ENCODE measurements around the gene COLEC12. TPM values are rescaled to one million over a fixed set of nuclear protein-coding genes. Genes with fewer than 3 reads are reported as not detected.
A peak's percentile ranks its signal among the peaks of the same experiment; 100 is the strongest.

Gene COLEC12
- total RNA-seq, 1 donor from 2014 or later = 11.6 TPM

DNA sequence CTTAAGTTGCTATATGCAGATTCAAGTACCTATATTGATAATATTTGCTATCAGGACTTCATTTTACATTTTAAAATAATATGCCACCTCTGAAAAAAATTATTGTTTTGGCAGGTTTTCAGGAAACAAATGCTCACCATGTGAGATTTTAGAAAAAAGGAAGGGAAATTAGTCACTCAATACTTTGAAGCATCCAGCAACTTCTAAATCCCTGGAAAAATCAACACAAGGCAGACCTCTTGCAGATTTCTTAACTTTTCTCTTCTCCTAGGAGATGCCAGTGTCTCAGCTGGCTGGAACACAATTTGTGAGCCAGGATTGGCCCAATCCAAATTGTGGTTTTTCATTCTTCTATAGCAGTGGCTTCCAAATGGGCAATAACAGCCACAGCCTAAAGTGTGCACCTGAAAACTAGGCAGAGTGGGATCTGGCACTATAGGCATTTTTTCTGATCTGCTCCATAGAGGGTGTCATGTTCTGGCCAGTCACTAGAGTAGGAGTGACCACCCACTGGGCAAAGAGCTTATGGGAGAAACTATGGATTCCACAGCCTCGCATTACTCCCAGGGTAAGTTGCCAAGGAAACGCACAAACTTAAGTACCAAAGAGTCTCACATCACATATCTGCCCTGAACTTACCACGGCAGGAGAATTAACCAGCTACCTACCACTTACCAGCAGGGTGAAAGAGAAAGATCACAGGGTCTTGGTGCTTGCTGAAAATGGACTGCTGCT is 204.6 kb downstream of the COLEC12 start:
- no peaks in the 10 kb centered on the region for H3K36me3 Mint-ChIP-seq (ENCODE audit: low read depth, unreplicated experiment)
- no peak overlapping the region for H3K4me2 ChIP-seq (ENCODE audit: low read length)
- peaks cover 2% of the 10 kb centered on the region for H3K27me3 ChIP-seq (ENCODE audit: insufficient read depth, low read length)
- H4K20me1 ChIP-seq (ENCODE audit: insufficient read depth, low read length) = no peaks in the 10 kb centered on the region
- peaks cover 19% of the 10 kb centered on the region for H3K27me3 Mint-ChIP-seq (ENCODE audit: low read depth, unreplicated experiment)
- TF ChIP-seq, protein P1, sequence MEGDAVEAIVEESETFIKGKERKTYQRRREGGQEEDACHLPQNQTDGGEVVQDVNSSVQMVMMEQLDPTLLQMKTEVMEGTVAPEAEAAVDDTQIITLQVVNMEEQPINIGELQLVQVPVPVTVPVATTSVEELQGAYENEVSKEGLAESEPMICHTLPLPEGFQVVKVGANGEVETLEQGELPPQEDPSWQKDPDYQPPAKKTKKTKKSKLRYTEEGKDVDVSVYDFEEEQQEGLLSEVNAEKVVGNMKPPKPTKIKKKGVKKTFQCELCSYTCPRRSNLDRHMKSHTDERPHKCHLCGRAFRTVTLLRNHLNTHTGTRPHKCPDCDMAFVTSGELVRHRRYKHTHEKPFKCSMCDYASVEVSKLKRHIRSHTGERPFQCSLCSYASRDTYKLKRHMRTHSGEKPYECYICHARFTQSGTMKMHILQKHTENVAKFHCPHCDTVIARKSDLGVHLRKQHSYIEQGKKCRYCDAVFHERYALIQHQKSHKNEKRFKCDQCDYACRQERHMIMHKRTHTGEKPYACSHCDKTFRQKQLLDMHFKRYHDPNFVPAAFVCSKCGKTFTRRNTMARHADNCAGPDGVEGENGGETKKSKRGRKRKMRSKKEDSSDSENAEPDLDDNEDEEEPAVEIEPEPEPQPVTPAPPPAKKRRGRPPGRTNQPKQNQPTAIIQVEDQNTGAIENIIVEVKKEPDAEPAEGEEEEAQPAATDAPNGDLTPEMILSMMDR (IDR thresholded peaks at IDR 0.05; ENCODE audit: insufficient read depth, low read depth, low read length) = no peak
- TF ChIP-seq EZH2 (IDR thresholded peaks at IDR 0.05; ENCODE audit: insufficient read depth, low read length) = no peak
- H3K4me1 ChIP-seq (ENCODE audit: insufficient read depth, low read length) = no peaks in the 10 kb centered on the region
- H3K27ac Mint-ChIP-seq (ENCODE audit: unreplicated experiment) = no peak overlapping the region
- FAIRE-seq (no peak), DNase-seq (ENCODE audit: low read depth) (peak; percentile 10)
- H3K4me1 Mint-ChIP-seq (ENCODE audit: low read depth, unreplicated experiment) = no peaks in the 10 kb centered on the region
- no peaks in the 10 kb centered on the region for H3K9me3 ChIP-seq (ENCODE audit: insufficient read depth, low read depth, low read length)
- H3K27ac ChIP-seq (ENCODE audit: low read depth, low read length) = no peak overlapping the region
- no peaks in the 10 kb centered on the region for H3K79me2 ChIP-seq (ENCODE audit: insufficient read depth, low read length)
- no peak overlapping the region for H3K4me3 Mint-ChIP-seq (ENCODE audit: unreplicated experiment)
- H3K9ac ChIP-seq (ENCODE audit: low read length) = no peak overlapping the region
- peaks cover 2% of the 10 kb centered on the region for H3K9me3 Mint-ChIP-seq (ENCODE audit: unreplicated experiment)
- H3K4me3 ChIP-seq (ENCODE audit: insufficient read depth, low read depth, low read length) = no peak overlapping the region
- no peaks in the 10 kb centered on the region for H3K36me3 ChIP-seq (ENCODE audit: insufficient read depth, low read length)
- H2AFZ ChIP-seq (ENCODE audit: low read depth, low read length) = no peak overlapping the region

DNA sequence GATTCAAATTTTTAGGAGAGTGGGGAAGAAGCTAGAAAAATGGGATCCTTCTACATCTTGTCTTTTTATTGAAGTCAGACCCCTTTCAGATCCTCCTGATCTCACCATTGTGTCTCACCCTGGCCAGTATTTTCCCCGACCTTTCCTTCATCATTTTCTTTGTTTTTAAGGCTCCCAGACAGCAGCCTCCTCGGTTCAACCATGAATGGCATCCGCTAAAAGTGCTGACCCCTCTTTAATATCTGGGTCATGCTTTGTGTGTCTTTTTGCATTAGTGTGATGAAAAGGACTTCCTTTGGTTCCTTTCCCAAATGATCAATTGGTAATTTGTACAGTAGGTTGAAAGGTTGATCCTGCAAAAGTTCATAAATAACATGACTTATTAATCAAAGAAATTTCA is 205.9 kb downstream of the COLEC12 start:
- Histone ChIP-seq H2AFZ (ENCODE audit: low read depth, low read length) (no peak overlapping the region), H3K4me3 (ENCODE audit: insufficient read depth, low read depth, low read length) (no peak overlapping the region), H3K9me3 (ENCODE audit: insufficient read depth, low read depth, low read length) (no peaks in the 10 kb centered on the region), H4K20me1 (ENCODE audit: insufficient read depth, low read length) (no peaks in the 10 kb centered on the region), H3K27me3 (ENCODE audit: insufficient read depth, low read length) (peaks cover 2% of the 10 kb centered on the region), H3K9ac (ENCODE audit: low read length) (no peak overlapping the region), H3K27ac (ENCODE audit: low read depth, low read length) (no peak overlapping the region), H3K36me3 (ENCODE audit: insufficient read depth, low read length) (no peaks in the 10 kb centered on the region), H3K4me1 (ENCODE audit: insufficient read depth, low read length) (no peaks in the 10 kb centered on the region), H3K4me2 (ENCODE audit: low read length) (no peak overlapping the region), H3K79me2 (ENCODE audit: insufficient read depth, low read length) (no peaks in the 10 kb centered on the region)
- H3K9me3 Mint-ChIP-seq (ENCODE audit: unreplicated experiment) = peaks cover 4% of the 10 kb centered on the region
- TF ChIP-seq, protein P1 (IDR thresholded peaks at IDR 0.05; ENCODE audit: insufficient read depth, low read depth, low read length) = no peak
- no peak for TF ChIP-seq EZH2 (IDR thresholded peaks at IDR 0.05; ENCODE audit: insufficient read depth, low read length)
- FAIRE-seq (no peak), DNase-seq (ENCODE audit: low read depth) (no peak)
- H3K4me3 Mint-ChIP-seq (ENCODE audit: unreplicated experiment) = no peak overlapping the region
- H3K27ac Mint-ChIP-seq (ENCODE audit: unreplicated experiment) = no peak overlapping the region
- H3K36me3 Mint-ChIP-seq (ENCODE audit: low read depth, unreplicated experiment) = no peaks in the 10 kb centered on the region
- no peaks in the 10 kb centered on the region for H3K4me1 Mint-ChIP-seq (ENCODE audit: low read depth, unreplicated experiment)
- peaks cover 19% of the 10 kb centered on the region for H3K27me3 Mint-ChIP-seq (ENCODE audit: low read depth, unreplicated experiment)

DNA sequence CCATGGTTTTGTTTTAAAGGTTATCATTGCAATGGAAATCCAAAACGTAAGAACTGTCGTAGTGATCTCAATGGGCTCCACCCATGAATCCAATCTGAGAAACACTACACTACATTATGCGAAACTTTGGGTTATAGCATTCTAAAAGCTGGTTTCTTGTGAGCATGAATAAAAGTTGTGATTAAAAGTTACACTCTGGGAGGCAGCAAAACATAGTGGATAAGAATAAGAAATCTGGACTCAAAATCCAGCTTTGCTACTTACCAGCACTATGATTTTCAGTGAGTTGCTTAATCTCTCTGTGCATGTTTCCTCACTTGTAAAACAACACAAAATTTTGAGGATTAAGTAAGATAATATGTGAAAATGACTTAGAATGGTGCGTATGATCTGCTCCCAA is 207.0 kb downstream of the COLEC12 start:
- H3K4me3 ChIP-seq (ENCODE audit: insufficient read depth, low read depth, low read length) = no peak overlapping the region
- H3K36me3 Mint-ChIP-seq (ENCODE audit: low read depth, unreplicated experiment) = no peaks in the 10 kb centered on the region
- no peak for DNase-seq (ENCODE audit: low read depth)
- no peaks in the 10 kb centered on the region for H3K9me3 ChIP-seq (ENCODE audit: insufficient read depth, low read depth, low read length)
- H3K9ac ChIP-seq (ENCODE audit: low read length) = no peak overlapping the region
- no peaks in the 10 kb centered on the region for H3K4me1 ChIP-seq (ENCODE audit: insufficient read depth, low read length)
- H3K9me3 Mint-ChIP-seq (ENCODE audit: unreplicated experiment) = peaks cover 4% of the 10 kb centered on the region
- TF ChIP-seq, protein P1 (IDR thresholded peaks at IDR 0.05; ENCODE audit: insufficient read depth, low read depth, low read length) = no peak
- TF ChIP-seq EZH2 (IDR thresholded peaks at IDR 0.05; ENCODE audit: insufficient read depth, low read length) = no peak
- no peaks in the 10 kb centered on the region for H3K4me1 Mint-ChIP-seq (ENCODE audit: low read depth, unreplicated experiment)
- no peaks in the 10 kb centered on the region for H4K20me1 ChIP-seq (ENCODE audit: insufficient read depth, low read length)
- no peaks in the 10 kb centered on the region for H3K79me2 ChIP-seq (ENCODE audit: insufficient read depth, low read length)
- peak; percentile 17 for FAIRE-seq
- peaks cover 2% of the 10 kb centered on the region for H3K27me3 ChIP-seq (ENCODE audit: insufficient read depth, low read length)
- no peak overlapping the region for H2AFZ ChIP-seq (ENCODE audit: low read depth, low read length)
- no peak overlapping the region for H3K4me2 ChIP-seq (ENCODE audit: low read length)
- H3K36me3 ChIP-seq (ENCODE audit: insufficient read depth, low read length) = no peaks in the 10 kb centered on the region
- H3K27ac Mint-ChIP-seq (ENCODE audit: unreplicated experiment) = no peak overlapping the region
- H3K4me3 Mint-ChIP-seq (ENCODE audit: unreplicated experiment) = no peak overlapping the region
- peaks cover 21% of the 10 kb centered on the region for H3K27me3 Mint-ChIP-seq (ENCODE audit: low read depth, unreplicated experiment)
- no peak overlapping the region for H3K27ac ChIP-seq (ENCODE audit: low read depth, low read length)
